ENCODE results near the gene AKT3.
"Not testable (repeated sequence)": the region's sequence is repeated elsewhere in the genome, so short reads cannot be mapped to it uniquely, and the experiment has no call there.

AKT3 gene

DNA sequence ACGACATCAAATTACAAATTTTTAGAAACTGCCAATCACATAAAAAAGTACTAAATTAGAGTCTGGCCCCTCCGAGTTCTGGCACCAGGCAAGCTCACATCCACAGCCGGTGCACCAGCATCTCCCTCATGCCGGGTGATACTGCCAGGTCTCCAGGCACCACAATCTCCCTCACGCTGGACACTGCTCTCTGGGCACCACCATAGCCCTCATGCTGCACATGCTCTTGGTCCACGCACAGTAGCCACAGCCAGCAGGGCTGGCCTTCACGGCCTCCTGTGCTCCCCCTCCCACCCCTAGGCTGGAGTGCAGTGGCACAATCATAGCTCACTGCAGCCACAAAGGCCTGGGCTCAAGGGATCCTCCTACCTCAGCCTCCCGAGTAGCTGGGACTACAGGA is 65.5 kb downstream of the AKT3 start:
- no peak for DNase-seq (ENCODE audit: low read depth in 2 of 2)

DNA sequence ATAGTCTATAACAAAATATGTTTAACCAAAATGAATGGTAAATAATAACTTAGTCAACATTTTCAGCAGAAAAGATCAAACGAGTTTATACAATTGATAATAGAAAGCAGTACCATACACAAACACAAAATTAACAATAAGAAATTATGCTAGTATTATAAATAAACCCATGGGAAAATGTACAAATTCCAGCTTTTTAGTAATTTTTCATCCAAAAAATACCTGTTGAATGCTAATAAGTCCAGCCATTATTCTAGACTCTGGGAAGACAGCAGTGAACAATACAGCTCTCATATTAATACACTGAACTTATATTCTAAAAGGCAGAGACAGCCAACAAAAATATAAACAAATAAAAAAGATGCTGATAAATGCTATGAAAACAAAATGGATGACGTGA is 66.3 kb downstream of the AKT3 start:
- no peak for DNase-seq (ENCODE audit: low read depth in 2 of 2)

DNA sequence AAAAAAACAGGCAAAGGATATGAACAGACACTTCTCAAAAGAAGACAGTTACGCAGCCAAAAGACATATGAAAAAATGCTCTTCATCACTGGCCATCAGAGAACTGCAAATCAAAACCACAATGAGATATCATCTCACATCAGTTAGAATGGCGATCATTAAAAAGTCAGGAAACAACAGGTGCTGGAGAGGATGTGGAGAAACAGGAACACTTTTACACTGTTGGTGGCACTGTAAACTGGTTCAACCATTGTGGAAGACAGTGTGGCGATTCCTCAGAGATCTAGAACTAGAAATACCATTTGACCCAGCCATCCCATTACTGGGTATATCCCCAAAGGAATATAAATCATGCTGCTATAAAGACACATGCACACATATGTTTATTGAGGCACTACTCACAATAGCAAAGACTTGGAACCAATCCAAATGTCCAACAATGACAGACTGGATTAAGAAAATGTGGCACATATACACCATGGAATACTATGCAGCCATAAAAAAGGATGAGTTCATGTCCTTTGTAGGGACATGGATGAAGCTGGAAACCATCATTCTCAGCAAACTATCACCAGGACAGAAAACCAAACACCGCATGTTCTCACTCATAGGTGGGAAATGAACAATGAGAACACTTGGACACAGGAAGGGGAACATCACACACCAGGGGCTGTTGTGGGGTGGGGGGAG is 77.5 kb downstream of the AKT3 start:
- not testable (repeated sequence) for DNase-seq (ENCODE audit: low read depth in 2 of 2)

DNA sequence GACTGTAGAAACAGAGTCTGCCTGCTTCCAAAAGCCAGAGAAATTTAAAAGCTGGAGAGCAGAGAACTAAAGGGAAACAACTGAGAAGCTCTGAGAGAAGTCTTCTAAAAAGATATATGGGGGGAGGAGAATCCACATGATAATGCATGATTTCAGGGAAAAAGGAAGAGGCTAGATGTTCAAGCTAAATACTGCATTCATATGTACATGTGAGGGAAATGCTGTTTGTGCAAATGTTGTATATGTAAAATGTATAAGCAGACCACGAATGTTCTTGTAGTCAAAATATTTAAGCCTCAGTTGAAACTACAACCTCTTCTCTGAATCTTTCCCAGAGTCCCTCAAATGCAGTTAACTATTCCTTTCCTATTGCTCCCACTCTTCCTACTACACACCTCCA is 79.2 kb downstream of the AKT3 start:
- DNase-seq (ENCODE audit: low read depth in 2 of 2) = no peak

DNA sequence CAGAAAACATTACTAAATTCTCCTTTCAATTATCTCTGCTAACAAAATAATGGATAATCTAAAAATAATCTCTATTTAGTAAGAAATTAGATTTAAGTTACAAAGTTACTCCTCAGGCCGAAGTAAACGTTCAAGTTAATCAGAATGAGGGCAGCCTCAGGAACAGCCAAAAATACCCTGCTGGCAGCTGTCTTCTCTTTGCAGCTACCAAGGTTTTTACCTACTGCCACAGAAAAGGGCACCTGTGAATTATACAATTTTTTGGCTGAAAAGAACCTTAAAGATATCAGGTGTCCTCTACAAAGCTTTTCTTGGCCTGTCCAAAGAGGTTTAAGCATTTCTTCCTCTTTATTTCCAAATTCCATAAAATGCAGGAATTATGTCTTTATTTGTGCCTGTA is 84.4 kb downstream of the AKT3 start:
- DNase-seq (ENCODE audit: low read depth in 2 of 2) = no peak

DNA sequence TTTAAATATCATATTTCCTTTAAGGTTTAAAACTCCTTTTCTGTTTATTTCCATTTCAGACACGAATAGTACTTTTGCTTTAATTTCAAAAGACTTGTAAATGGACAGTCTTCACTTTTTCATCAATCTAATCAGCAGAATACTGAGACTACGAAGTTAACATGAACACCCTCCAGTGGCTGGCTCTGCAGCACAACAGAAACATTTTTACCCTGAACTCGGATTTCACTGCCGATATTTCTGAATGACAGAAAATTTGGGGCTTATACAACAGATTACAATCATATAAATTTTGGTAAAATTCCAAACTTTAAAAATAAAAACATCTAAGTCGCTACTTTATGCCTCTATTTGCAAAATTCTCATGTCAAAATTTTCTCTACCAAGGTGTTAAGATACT is 86.2 kb downstream of the AKT3 start:
- no peak for DNase-seq (ENCODE audit: low read depth in 2 of 2)

DNA sequence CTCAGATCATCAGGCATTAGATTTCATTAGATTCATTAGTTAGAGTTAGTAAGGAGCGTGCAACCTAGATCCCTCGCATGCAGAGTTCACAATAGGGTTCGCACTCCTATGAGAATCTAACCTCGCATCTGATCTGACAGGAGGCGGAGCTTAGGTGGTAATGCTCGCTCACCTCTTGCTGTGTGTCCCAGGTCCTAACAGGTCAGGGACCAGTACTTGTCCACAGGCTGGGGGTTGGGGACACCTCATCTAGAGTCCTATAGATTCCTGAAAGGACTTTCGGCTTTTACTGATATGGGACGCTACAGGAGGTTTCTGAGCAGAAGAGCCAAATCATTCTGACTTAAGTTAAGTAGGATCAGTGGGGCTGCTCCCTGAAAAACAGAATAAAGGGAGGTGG is 91.4 kb downstream of the AKT3 start:
- no peak for DNase-seq (ENCODE audit: low read depth in 2 of 2)

DNA sequence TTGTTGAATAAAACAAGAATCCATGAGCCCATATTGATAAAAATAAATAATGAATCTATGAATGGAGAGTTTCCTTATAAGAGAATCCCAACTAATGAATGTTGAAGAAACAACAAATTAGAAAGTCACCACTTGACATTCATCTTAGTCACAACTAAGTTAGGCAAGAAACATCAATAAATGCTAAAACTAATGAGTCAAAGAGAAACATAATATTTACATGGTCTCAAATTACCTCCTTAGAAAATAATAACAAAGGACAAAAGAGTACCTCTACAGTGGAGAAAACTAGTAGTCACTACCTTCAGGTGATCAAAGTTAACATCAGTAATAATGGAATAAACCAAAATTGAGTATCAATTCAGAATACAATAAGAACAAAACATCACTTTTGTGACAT is 93.5 kb downstream of the AKT3 start:
- no peak for DNase-seq (ENCODE audit: low read depth in 2 of 2)

DNA sequence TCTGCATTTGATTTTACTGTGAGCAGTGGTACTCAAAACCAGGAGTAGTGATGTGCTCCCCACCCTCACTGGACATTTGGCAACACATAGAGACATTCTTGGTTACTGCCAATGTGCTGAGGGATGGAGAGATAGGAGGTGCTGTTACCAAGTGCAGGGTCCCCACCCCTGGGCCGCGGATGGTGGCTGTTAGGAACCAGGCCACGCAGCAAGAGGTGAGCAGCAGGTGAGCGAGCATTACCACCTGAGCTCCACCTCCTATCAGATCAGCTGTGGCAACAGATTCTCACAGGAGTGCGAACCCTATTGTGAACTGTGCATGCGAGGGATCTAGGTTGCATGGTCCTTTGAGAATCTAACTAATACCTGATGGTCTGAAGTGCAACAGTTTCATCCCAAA is 95.7 kb downstream of the AKT3 start:
- DNase-seq (ENCODE audit: low read depth in 2 of 2) = no peak

DNA sequence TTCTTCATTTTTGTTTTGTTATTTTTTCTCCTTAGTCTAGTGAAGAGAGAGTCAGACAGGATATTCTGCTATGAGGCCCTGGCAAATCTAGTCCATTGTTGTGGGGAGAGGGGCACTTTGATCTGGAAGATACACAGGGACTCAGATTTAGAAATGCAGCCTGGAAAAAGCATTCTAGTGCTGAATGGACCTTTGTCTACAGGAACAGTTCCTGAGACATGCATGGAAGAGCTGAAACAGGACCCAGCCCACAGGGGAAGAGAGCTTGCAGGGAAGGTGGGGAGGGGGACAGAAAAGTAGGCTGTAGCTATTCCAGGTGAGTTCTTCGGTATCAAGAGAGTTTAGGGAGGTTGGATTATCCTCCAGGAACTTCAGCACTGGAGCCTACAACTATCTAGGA is 98.5 kb downstream of the AKT3 start:
- DNase-seq (ENCODE audit: low read depth in 2 of 2) = no peak

DNA sequence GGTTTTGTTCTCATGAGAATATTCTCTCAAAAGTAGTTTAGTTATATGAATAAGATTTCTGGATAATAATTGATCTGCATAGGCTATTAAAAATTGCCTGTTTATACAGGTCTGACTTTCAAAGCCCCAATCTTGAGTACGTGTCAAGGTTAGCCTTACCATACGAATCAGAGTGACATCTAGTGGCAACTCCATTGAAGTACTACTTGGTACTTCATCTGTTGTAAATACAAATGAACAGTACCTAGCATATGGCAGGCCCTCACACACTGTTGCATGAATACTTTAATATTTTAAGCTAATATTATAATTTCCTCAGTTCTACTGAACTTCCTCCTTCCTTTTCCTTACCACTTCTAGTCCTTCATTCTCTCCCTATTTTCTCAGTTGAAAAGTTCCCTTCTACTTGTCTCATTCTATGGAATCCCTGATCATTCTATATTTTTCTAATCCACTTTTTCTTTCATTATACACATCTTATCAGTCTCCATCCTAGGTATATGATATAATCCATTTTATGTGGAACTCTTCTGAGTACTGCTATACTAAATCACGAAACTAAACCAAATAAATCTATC is 101.2 kb downstream of the AKT3 start:
- no peak for DNase-seq (ENCODE audit: low read depth in 2 of 2)

DNA sequence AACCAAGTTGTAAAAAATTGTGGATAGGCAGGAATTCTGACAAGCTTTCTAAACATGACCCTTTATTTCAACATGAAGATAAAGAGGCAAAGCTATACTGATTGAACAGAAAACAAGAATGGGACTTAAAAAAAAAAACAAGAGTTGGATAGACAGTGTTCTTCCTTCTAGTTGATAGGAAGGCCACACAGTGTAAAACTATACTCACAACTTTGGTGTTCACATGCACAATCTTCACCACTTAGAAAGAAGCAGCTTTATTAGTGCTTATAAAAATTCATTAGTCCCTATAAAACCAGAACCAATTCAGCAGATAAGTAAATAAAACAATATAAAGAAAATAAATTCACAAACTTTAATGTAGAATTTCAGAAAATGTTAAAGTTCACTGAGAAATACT is 101.8 kb downstream of the AKT3 start:
- no peak for DNase-seq (ENCODE audit: low read depth in 2 of 2)

DNA sequence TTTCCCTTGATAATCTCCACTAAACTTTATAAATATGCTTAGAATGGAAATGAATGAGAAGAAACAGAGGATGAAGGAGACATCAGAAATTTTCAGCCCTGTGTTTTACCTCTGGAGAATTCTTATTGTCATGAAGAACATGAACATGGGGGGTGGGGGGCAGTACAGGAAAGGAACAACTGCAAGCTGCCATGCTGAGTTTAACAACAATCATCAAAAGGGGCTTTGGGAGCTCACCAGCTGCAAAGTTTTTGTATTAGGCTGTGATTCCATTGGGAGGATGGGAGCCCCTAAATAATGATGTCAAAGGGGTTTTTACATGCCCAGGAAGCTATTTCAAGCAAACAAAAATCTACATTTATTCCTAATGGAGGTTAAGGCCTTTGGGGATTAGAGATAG is 103.3 kb downstream of the AKT3 start:
- DNase-seq (ENCODE audit: low read depth in 2 of 2) = no peak

DNA sequence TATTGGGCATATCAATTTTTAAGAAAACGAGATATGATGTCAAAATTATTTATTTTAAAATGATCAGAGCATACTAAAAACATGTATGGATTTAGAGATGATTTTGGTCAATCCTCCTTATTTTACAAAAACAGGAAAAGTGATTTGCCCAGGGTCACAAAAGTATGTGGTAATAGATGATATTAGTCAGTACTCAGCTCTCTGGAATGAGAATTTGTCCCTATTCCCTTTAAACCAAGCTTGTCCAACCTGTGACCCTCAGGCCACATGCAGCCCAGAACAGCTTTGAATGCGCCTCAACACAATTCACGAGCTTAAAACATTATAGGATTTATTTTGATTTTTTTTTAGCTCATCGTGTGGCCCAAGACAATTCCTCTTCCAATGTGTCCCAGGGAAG is 104.7 kb downstream of the AKT3 start:
- no peak for DNase-seq (ENCODE audit: low read depth in 2 of 2)

DNA sequence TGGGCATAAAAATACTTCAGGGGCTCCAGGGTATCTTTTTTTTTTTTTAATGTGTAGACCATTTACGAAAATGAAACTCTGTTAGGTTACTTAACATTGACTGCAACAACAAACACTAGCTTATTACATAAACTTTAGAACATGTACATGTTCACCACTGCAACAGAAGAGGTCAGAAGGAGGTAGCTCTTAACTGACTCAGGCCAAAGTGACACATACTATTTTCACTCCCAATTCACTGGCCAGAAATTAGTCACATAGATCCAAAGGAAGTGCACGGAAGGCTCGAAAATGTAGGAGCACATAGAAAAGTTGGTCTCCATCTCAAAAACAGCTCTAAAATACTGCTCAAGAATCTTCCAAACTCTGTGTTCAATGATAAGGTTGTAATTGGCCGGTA is 107.2 kb downstream of the AKT3 start:
- DNase-seq (ENCODE audit: low read depth in 2 of 2) = no peak

DNA sequence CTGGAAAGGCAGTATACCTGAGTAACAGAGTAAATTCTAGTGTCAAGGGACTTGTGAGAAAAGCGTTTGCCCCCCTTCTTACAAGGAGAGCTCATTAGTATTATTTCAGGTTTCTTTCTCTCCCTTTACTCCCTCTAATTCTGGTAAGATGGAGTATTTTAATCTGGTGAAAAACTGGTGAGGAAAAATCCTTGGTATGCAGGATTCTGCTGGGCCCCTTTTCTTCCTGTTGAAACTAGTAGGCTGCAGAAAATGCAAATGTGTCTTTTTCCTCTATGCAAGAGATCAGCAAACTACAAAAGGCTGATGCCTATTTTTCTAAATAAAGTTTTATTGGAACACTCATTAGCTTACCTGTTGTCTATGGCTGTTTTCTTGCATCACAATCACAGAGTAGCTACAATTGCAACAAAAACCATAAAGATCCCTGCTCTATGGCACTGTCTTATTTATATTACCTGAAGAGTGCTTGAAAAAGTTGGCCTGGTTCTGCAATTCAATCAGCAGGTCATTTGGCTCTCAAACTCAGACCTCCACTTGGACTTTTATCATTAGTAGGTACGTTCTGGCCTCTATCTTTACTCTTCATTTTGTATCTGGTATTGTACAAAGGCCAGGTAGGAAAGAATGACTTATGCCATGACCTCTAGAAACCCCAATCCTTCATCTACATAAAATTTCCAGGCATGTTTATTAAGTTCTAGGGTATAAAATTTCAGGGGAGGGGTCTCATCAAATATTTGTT is 109.6 kb downstream of the AKT3 start:
- no peak for DNase-seq (ENCODE audit: low read depth in 2 of 2)

DNA sequence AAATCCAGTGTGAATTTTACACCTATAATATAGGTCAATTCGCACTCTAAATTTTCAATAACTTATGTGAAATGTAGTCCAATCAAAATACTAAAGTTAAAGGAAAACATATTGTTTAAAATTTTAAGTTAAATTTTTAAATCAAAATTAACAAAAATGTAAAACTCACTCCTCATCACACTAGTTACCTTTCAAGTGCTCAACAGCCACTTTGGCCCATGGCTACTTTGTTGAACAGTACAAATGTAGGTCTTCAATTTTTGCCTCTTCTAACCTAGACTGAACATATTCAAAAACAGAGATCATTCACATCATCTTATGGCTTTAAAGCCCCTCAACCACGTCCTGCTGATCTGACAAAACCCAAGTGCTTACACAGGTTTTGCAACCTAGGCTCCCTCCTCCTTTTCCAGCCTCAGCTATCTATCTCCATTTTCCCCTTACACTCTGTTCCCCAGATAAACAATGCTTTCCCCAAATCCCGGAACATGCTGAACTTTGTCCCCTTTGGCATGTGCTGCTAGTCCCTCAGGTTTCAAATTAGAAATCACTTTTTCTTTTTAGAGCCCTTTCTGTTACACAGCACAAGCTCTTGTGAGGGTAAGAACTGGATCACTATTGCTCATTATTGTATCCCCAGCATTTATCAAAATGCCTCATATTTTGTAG is 110.6 kb downstream of the AKT3 start:
- DNase-seq (ENCODE audit: low read depth in 2 of 2) = no peak

DNA sequence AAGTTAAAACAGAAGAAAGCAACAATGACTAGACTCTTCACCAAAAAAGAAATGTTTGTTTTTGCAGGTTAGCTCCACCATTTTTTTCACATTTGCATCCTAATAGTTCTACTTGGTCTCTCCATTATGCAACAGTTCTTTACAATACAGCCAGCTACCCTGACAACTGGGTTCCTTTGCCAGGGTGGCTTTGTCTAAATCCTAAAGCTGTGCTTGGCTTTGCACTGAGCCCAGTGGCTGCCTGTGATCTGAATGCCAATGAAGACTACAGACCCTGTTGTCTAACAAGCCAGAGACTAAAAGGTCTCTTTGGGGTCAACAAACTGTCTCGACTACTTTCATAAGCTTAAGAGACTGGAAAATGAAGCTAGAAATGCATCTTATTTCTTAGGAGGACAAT is 112.0 kb downstream of the AKT3 start:
- DNase-seq (ENCODE audit: low read depth in 2 of 2) = no peak

DNA sequence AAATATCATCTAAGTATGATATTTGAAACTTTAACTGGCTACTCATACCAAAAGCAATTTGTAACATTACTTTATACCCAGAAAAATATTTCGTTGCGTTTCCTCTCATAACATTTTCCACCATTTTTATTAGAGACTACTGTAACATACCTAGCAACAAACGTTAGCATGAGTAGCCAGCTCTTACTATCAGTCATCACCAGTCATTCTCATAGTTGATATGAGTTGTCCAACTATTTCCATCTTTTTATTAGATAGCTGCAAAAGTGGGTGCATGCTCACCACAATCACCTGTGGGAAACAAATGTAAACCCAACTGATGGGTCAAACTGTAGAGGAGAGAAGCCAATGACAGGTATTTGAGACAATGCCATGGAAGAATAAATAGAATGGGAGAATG is 114.6 kb downstream of the AKT3 start:
- no peak for DNase-seq (ENCODE audit: low read depth in 2 of 2)

DNA sequence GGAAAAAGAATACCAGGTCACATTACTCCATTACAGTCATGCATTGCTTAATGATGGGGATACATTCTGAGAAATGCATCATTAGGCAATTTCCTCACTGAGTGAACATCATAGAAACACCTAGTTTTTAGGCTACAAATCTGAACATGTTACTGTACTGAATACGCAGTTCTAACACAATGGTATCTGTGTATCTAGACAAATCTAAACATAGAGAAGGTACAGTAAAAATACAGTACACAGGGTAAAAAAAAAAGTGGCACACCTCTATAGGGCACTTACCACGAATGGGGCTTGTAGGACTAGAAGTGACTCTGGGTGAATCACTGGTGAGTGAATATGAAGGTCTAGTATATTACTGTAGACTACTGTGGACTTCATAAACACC is 115.7 kb downstream of the AKT3 start:
- DNase-seq (ENCODE audit: low read depth in 2 of 2) = no peak

DNA sequence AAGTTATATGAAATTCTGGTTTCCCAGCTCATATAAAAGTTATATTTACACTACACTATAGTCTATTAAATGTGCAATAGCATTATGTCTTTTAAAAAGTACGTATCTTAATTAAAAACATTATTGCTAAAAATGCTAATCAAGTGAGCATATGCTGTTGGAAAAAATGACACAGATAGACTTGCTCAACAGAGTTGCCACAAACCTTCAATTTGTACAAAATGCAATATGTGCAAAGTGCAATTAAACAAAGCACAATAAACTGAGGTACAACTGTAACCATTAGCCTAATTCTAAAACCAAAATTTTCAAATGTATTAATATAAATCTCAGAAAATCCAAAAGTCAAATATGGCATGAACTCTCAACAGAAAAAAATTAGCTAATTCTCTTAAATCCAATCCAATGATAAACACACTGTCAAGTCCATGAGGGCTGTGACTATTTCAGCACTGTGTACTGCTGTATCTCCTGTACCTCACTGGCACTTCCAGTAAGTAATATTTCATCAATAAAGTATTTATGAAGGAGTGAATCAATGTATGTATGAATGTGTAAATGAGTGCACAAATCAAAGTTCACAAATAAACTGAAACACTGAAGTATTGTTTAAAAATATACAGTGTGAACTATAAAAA is 116.3 kb downstream of the AKT3 start:
- no peak for DNase-seq (ENCODE audit: low read depth in 2 of 2)

DNA sequence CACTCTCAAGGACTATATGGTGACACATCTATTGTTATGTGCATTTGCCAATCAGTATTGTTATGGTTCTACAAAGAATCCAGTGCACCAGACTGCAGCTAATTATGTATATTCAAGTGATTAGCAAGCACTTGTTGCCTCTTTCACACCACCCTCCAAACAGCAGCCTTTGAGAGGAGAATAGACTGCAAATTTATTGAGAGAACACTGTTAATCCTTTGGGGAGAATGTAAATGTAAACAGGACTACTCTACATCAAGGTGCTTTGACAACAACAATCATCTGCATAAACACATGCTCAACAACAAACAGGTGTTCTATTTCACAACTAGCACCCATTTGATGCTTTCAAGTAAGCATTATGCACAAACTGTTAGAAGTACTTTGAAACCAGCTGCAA is 117.4 kb downstream of the AKT3 start:
- no peak for DNase-seq (ENCODE audit: low read depth in 2 of 2)

All from stimulated activated CD4-positive, alpha-beta T cell treated with anti-CD3 and anti-CD28 coated beads, Interleukin-12 subunit alpha, Interleukin-12 subunit beta, amount 100 ng/mL, for 24 hours (primary cell).